OCI-LY3 (cell line): Measurements from ENCODE around the gene CDC42BPA.

Experiments
- H2AFZ ChIP-seq: fragments of 200-600, 300-600 bp; shearing (Covaris generic); 2 replicates; pipeline ENCODE4 v1.6.0; 2014; ENCODE audit warnings: antibody characterized with exemption, low read depth, low read length
- H3K27ac ChIP-seq: fragments of 200-600, 300-600 bp; sonication (generic); 2 replicates; pipeline ENCODE4 v1.5.1; 2014; ENCODE audit warnings: mild to moderate bottlenecking, low read length, moderate library complexity, mixed read lengths
- H3K27me3 ChIP-seq: fragments of 200-600, 300-600 bp; sonication (generic); 2 replicates; pipeline ENCODE4 v1.6.1; 2014; ENCODE audit warnings: low read depth, low read length, mixed read lengths
- H3K36me3 ChIP-seq: fragments of 200-600, 300-600 bp; sonication (generic); replicated peaks from 2 replicates; pipeline ENCODE3; 2014; ENCODE audit warnings: low read depth, low read length, mixed read lengths
- H3K4me1 ChIP-seq: fragments of 300-600, 200-600 bp; sonication (generic); 2 replicates; pipeline ENCODE4 v1.6.1; 2014; ENCODE audit warnings: low read length, mixed read lengths
- H3K4me2 ChIP-seq: fragments of 200-600, 300-600 bp; sonication (generic); 2 replicates; pipeline ENCODE4 v1.6.1; 2014; ENCODE audit warnings: low read length, mixed read lengths
- H3K4me3 ChIP-seq: fragments of 300-600, 200-600 bp; sonication (generic); 2 replicates; pipeline ENCODE4 v1.5.1; 2014; ENCODE audit warnings: antibody characterized with exemption, mild to moderate bottlenecking, low read length, moderate library complexity
- H3K79me2 ChIP-seq: fragments of 300-600, 200-600 bp; shearing (Covaris generic); 2 replicates; pipeline ENCODE4 v1.6.1; 2014; ENCODE audit warnings: mild to moderate bottlenecking, low read length, mixed read lengths
- H3K9ac ChIP-seq: fragments of 300-600, 200-600 bp; shearing (Covaris generic); 2 replicates; pipeline ENCODE4 v1.6.0; 2014; ENCODE audit warnings: mild to moderate bottlenecking, low read length, moderate library complexity
- H3K9me3 ChIP-seq: fragments of 200-600, 300-600 bp; shearing (Covaris generic); 2 replicates; pipeline ENCODE4 v1.6.1; 2014; ENCODE audit warnings: low read length, mixed read lengths; ENCODE audit not compliant: insufficient read depth
- H4K20me1 ChIP-seq: fragments of 200-600, 300-600 bp; sonication (generic); 2 replicates; pipeline ENCODE4 v1.6.1; 2016; ENCODE audit warnings: low read length, mixed read lengths; ENCODE audit not compliant: insufficient read depth
- CTCF ChIP-seq: fragments of 200-600, 300-600 bp; sonication (generic); IDR thresholded peaks from 2 replicates; pipeline ENCODE4 v1.5.1; 2014; ENCODE audit warnings: antibody characterized with exemption, low read length, low read depth
- EZH2phosphoT487 ChIP-seq: fragments of 200-600 bp; shearing (Covaris generic); IDR thresholded peaks from 2 replicates; pipeline ENCODE4 v1.6.1; 2018; ENCODE audit warnings: antibody characterized with exemption, mixed run types, low read depth

The CDC42BPA gene

GRCh38 chr1:226946285-226946684 is 372.0 kb downstream of the CDC42BPA start:
- Histone ChIP-seq H3K27me3 (no peaks in the 10 kb centered on the region), H3K9ac (no peak overlapping the region), H2AFZ (no peak overlapping the region), H3K4me3 (no peak overlapping the region), H4K20me1 (peaks cover 23% of the 10 kb centered on the region), H3K9me3 (no peaks in the 10 kb centered on the region), H3K79me2 (peaks cover 83% of the 10 kb centered on the region), H3K4me2 (no peak overlapping the region), H3K4me1 (no peaks in the 10 kb centered on the region), H3K36me3 (no peaks in the 10 kb centered on the region), H3K27ac (no peak overlapping the region)
- TF ChIP-seq CTCF (no peak), EZH2phosphoT487 (no peak)

- H3K79me2 ChIP-seq, result peaks cover 85% of the 10 kb centered on the region
- H4K20me1 ChIP-seq, result peaks cover 23% of the 10 kb centered on the region
- no peak for TF ChIP-seq CTCF
- TF ChIP-seq EZH2phosphoT487, result no peak
Observed at GRCh38 chr1:226945858-226946245, 372.4 kb downstream of the CDC42BPA start.

GRCh38 chr1:226945106-226945857 is 373.0 kb downstream of the CDC42BPA start:
- H3K9ac ChIP-seq, result no peak overlapping the region
- H3K4me1 ChIP-seq, result peaks cover 7% of the 10 kb centered on the region
- no peak overlapping the region for H3K4me3 ChIP-seq
- H3K27ac ChIP-seq, result no peak overlapping the region
- no peaks in the 10 kb centered on the region for H3K9me3 ChIP-seq
- H4K20me1 ChIP-seq, result peaks cover 20% of the 10 kb centered on the region
- no peak overlapping the region for H2AFZ ChIP-seq
- H3K79me2 ChIP-seq, result peaks cover 90% of the 10 kb centered on the region
- H3K4me2 ChIP-seq, result no peak overlapping the region
- no peaks in the 10 kb centered on the region for H3K36me3 ChIP-seq
- TF ChIP-seq CTCF (no peak), EZH2phosphoT487 (no peak)
- no peaks in the 10 kb centered on the region for H3K27me3 ChIP-seq

More at GRCh38 chr1:226945858-226946245, 372.4 kb downstream of the CDC42BPA start:
- Histone ChIP-seq H3K27me3 (no peaks in the 10 kb centered on the region), H3K9ac (no peak overlapping the region), H3K9me3 (no peaks in the 10 kb centered on the region), H3K36me3 (no peaks in the 10 kb centered on the region), H2AFZ (no peak overlapping the region), H3K4me3 (no peak overlapping the region), H3K4me2 (no peak overlapping the region), H3K4me1 (peaks cover 4% of the 10 kb centered on the region), H3K27ac (no peak overlapping the region)

- H3K79me2 ChIP-seq, result peaks cover 82% of the 10 kb centered on the region
- no peaks in the 10 kb centered on the region for H3K27me3 ChIP-seq
- H3K9me3 ChIP-seq, result no peaks in the 10 kb centered on the region
- H3K9ac ChIP-seq, result no peak overlapping the region
- peaks cover 15% of the 10 kb centered on the region for H4K20me1 ChIP-seq
- TF ChIP-seq CTCF (no peak), EZH2phosphoT487 (no peak)
- H3K4me2 ChIP-seq, result no peak overlapping the region
- H3K36me3 ChIP-seq, result no peaks in the 10 kb centered on the region
- peaks cover 8% of the 10 kb centered on the region for H3K4me1 ChIP-seq
- no peak overlapping the region for H2AFZ ChIP-seq
- no peak overlapping the region for H3K27ac ChIP-seq
- H3K4me3 ChIP-seq, result no peak overlapping the region
Observed at GRCh38 chr1:226943927-226944326, 374.4 kb downstream of the CDC42BPA start.
